SK-N-MC (cell line): Measurements from ENCODE around the gene ABCD3.
A peak's percentile ranks its signal among the peaks of the same experiment; 100 is the strongest.

Experiments
- DNase-seq: peaks from one replicate; pipeline ENCODE4 v3.0.0-alpha.2; 2011; ENCODE audit warnings: low read depth, low spot score
- H3K27ac ChIP-seq: fragments of 200-600 bp; sonication (generic); 2 replicates; pipeline ENCODE4 v1.5.1; 2016; ENCODE audit warnings: mixed run types
- H3K36me3 ChIP-seq: fragments of 200-600 bp; sonication (generic); 2 replicates; pipeline ENCODE4 v1.6.1; 2017; ENCODE audit warnings: antibody characterized with exemption, low read length, mixed read lengths; ENCODE audit not compliant: insufficient read depth
- H3K4me3 ChIP-seq: fragments of 200-600 bp; sonication (generic); 2 replicates; pipeline ENCODE4 v1.5.1; 2016
- H3K9ac ChIP-seq: fragments of 200-600 bp; sonication (generic); 2 replicates; pipeline ENCODE4 v1.8.0; 2017; ENCODE audit warnings: mixed run types, mixed read lengths; ENCODE audit not compliant: insufficient read length
- H3K9me3 ChIP-seq: fragments of 200-600 bp; sonication (generic); 2 replicates; pipeline ENCODE4 v1.6.1; 2017; ENCODE audit warnings: low read depth, mild to moderate bottlenecking, antibody characterized with exemption, low read length, moderate library complexity, mixed read lengths
- EZH2 ChIP-seq: fragments of 200-600 bp; sonication (generic); IDR thresholded peaks from one replicate; pipeline ENCODE4 v1.6.1; 2017; ENCODE audit warnings: antibody characterized with exemption
- FOXP2 ChIP-seq: optimal IDR thresholded peaks from 2 replicates; pipeline ENCODE3; 2011; ENCODE audit warnings: mild to moderate bottlenecking, moderate library complexity; ENCODE audit not compliant: insufficient read depth; ENCODE audit errors: extremely low read length, control extremely low read depth
- POLR2AphosphoS5 ChIP-seq: IDR thresholded peaks from 2 replicates; pipeline ENCODE4 v1.6.1; 2012; ENCODE audit warnings: mild to moderate bottlenecking, low read depth, low read length, borderline replicate concordance

The ABCD3 gene

DNA sequence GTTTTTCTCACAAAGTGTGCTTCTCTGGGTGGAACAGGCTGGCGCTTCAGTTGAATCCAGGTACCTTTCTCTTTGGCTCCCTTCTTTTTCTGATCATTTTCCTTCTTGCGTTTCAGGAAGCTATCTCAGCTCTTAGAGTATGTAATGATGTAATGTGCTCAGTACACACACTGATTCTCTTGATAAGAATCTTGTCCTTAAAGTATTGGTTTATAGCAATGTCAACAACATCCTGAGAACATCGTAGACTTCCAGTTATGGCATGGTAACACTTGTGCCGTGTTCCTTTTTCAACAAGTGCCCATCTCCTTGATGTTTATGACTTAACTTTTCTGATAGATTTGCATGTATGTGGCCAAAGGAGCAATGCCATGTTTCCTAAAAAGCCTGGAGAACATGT lies 11.7 kb upstream of the ABCD3 start:
- Histone ChIP-seq H3K36me3 (no peaks in the 10 kb centered on the region), H3K9me3 (no peaks in the 10 kb centered on the region), H3K9ac (no peak overlapping the region), H3K27ac (no peak overlapping the region), H3K4me3 (no peak overlapping the region)
- no peak for TF ChIP-seq POLR2AphosphoS5
- TF ChIP-seq EZH2: no peak
- no peak for TF ChIP-seq FOXP2
- DNase-seq: no peak

DNA sequence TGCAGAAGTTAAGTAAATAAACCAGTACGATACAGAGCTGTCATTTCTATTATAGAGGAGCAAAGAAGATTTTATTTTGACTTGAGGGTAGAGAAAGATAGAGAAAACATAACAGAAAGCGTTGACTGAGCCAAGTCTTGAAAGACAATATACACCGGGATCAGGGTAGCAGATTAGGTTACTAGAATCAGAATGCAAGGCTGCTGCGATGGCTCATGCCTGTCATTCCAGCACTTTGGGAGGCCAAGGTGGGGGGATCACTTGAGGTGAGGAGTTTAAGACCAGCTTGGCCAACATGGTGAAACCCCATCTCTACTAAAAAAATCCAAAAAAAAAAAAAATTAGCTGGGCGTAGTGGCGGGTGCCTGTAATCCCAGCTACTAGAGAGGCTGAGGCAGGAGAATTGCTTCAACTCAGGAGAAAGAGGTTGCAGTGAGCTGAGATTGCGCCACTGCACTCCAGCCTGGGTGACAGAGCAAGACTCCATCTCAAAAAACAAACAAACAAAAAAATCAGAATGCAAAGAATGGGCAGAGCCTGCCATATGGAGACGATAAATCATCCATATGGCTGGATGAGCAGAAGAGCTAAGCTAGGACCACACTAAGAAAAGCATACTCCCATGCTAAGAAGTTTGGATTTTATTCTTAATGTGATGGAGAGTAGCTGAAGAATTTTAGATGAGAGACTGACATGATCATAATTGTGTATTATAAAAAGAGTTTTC lies 9.9 kb upstream of the ABCD3 start:
- H3K9me3 ChIP-seq: no peaks in the 10 kb centered on the region
- H3K9ac ChIP-seq: no peak overlapping the region
- no peak for DNase-seq
- no peaks in the 10 kb centered on the region for H3K36me3 ChIP-seq
- TF ChIP-seq POLR2AphosphoS5 (no peak), FOXP2 (no peak), EZH2 (no peak)
- H3K4me3 ChIP-seq: no peak overlapping the region
- no peak overlapping the region for H3K27ac ChIP-seq

DNA sequence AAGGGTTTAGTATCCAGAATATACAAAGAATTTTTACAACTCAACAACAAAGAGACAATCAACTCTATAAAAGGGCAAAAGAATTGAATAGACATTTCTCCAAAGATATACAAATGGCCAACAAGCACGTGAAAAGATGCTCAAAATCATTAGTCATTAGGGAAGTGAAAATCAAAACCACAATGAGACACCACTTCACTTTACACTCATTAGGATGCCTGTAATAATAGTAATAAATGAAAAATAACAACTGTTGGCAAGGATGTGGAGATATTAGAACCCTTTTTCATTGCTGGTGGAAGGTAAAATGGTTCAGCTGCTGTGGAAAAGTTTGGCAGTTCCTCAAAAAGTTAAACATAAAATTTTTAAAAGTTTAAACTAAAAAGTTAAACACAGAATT lies 7.0 kb upstream of the ABCD3 start:
- no peak for DNase-seq
- TF ChIP-seq FOXP2 (no peak), EZH2 (no peak), POLR2AphosphoS5 (no peak)
- no peak overlapping the region for H3K4me3 ChIP-seq
- no peaks in the 10 kb centered on the region for H3K36me3 ChIP-seq
- H3K27ac ChIP-seq: no peak overlapping the region
- H3K9me3 ChIP-seq: no peaks in the 10 kb centered on the region
- no peak overlapping the region for H3K9ac ChIP-seq

DNA sequence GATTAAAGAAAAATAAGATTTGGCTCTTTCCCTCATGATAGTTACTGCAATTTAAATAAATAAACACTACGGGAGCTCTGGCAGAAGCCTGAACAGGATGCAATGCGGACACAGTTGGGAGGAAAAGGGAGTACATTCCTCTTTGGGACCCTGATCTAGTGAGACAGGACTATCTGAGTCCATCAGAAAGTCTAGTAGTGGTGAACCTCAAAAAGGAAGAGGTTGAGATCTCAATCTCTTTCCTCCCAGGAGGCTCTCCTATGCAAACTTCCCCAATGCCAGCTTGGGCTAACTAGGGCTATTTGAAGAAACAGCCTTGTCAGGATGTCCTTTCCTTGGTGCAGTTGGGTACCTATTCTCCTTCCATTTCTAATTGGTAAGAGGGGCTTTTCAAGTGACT lies 4.9 kb upstream of the ABCD3 start:
- no peak for DNase-seq
- Histone ChIP-seq H3K36me3 (no peaks in the 10 kb centered on the region), H3K27ac (no peak overlapping the region), H3K4me3 (no peak overlapping the region), H3K9me3 (no peaks in the 10 kb centered on the region), H3K9ac (no peak overlapping the region)
- no peak for TF ChIP-seq EZH2

DNA sequence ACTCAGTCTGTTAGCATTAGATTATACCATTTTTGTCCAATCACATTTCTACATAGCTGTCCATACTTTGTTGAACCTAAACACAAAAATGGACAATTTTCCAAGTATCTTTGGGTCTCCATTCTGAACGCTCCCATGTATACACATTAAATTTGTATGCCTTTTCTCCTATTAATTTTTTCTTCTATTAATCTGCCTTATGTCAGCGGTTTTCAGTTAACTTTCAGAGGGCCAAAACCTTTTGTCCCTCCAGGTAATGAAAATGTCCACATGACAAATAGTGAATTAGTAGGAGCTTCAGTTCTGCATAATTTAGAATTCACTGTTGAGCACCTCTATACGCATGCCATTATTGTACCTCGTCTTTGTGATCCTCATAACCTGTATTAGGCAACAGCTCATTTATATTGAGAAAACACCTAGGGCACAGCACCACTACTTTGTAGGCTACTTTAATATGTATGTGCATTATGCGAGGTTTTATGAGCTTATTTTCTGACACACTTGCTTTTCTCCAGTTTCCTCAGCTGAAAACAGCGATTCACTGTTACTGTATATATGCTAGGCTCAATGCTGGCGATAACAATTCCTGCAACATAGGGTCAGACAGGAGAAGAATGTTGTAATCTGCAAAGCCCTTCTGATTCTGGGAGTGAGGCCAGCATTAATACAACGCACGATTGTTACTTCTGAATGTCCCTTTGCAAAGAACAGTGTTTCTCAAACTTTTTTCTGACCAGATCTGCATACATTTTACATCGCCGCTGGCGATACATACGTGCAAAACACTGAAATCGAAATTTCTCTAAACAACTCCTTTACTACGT lies 1.1 kb upstream of the ABCD3 start:
- TF ChIP-seq FOXP2: no peak
- H3K4me3 ChIP-seq: peak overlapping the region; percentile 94
- peak overlapping the region; percentile 82 for H3K27ac ChIP-seq
- no peaks in the 10 kb centered on the region for H3K36me3 ChIP-seq
- peak; percentile 14 for DNase-seq
- H3K9ac ChIP-seq: peak overlapping the region; percentile 65
- no peaks in the 10 kb centered on the region for H3K9me3 ChIP-seq

DNA sequence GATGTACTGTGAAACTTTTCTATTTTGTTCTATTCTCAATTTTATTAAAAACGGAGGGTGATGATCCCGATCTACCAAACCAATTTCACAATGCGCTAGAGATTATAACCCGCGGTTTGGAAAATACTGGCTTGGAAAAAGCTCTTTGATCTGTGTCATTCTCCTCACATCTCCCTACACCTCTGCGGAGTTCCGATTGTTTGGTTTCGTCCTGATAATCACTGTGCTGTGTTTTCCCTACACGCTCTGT lies 536 bp upstream of the ABCD3 start:
- H3K9ac ChIP-seq: peak overlapping the region; percentile 65
- peak; percentile 5 for DNase-seq
- no peak for TF ChIP-seq EZH2
- no peak for TF ChIP-seq POLR2AphosphoS5
- no peak for TF ChIP-seq FOXP2
- H3K4me3 ChIP-seq: peak overlapping the region; percentile 94
- H3K27ac ChIP-seq: peak overlapping the region; percentile 82
- no peaks in the 10 kb centered on the region for H3K36me3 ChIP-seq
- H3K9me3 ChIP-seq: no peaks in the 10 kb centered on the region

DNA sequence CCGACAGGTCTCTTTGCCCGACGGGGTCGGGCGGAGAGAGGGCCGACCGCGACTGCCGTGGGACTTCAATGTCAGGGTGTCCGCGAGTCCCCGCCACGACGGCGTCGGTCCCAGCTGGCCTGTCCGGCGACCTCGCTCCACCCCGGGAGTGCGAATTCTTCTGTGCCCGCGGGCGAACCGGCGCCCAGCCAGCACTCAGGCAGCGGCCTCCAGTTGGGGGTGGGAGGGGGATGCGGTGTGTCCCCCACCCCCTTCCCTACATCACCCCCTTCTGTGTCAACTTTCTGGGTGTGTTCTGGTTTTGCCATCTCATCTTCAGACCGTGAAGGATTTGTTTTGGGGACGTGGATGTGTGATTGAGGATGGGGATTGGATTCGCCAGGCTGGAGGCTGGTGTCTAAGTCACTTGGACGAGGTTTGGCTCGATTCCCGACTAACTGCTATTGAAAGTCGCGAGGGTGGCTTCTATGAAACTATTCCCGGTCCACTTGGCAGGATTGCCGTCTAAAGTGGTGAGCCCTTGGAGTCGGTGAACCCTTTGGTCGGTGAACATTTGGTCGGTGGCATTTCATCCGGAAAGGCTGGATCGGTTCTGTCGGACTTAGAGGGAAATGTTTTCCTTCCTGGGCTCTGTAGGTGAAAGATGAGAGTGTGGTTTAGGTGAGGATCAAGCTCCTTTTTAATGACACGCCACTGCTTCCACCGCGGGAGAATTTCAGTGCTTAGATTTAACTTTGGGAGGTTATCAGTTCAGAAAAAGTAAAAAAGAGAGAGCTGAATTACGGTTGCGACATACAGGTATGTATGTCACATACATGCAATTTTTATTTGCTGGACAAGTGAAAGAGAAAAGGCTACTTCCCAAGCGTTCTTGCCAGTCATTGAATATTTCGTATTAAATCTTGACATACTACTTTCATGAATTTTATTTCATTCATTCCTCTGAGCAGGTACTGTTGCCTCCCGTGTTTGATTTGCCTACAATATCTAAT lies 771 bp downstream of the ABCD3 start:
- no peak for TF ChIP-seq POLR2AphosphoS5
- TF ChIP-seq EZH2: no peak
- TF ChIP-seq FOXP2: no peak
- H3K27ac ChIP-seq: no peak overlapping the region

DNA sequence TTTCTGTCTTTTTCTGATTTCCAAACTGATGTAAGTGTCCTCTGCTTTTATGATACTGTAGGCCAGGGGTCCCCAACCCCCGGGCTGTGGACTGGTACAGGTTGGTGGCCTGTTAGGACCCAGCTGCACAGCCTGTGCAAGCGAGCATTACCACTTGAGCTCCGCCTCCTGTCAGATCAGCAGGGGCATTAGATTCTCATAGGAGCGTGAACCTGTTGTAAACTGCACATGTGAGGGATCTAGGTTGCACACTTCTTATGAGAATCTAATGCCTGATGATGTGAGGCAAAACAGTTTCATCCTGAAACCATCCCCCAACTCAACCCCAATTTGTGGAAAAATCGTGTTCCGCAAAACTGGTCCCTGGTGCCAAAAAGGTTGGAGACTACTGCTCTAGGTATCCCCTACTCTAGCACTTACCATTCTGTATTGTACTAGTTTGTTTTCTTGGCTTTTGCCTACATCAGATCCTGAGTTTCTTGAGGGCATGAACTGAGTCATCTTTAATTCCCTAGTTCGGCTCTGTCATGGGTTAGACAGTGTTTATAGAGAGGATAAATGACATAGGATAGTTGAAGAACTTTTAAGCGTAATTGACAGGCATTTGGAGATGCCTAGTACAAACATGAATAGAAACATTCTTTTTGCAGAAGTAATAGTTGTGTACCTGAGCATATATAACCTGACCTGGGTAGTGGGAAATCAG lies 4.1 kb downstream of the ABCD3 start:
- H3K27ac ChIP-seq: no peak overlapping the region
- no peak for TF ChIP-seq POLR2AphosphoS5
- TF ChIP-seq FOXP2: no peak
- no peak for TF ChIP-seq EZH2
- H3K36me3 ChIP-seq: peaks cover 5% of the 10 kb centered on the region; the same call in 1 of the 2 replicates

More for the DNA sequence above, 771 bp downstream of the ABCD3 start:
- DNase-seq: peak; percentile 20
- Histone ChIP-seq H3K9ac (peak overlapping the region; percentile 84), H3K9me3 (no peaks in the 10 kb centered on the region), H3K36me3 (no peaks in the 10 kb centered on the region), H3K4me3 (peak overlapping the region; percentile 94)

More for the DNA sequence above, 4.1 kb downstream of the ABCD3 start:
- Histone ChIP-seq H3K4me3 (no peak overlapping the region), H3K9me3 (no peaks in the 10 kb centered on the region), H3K9ac (no peak overlapping the region)
- DNase-seq: no peak
